Vagina (tissue), 2 donors: ENCODE measurements around the gene CATSPER3. TPM values are rescaled to one million over a fixed set of nuclear protein-coding genes. Genes with fewer than 3 reads are reported as not detected.

ENCODE experiments used
- DNase-seq, 2 donors: peaks; one replicate each; pipeline ENCODE4 v3.0.0-alpha.2; 2017; ENCODE audit errors: extremely low spot score in 2 of 2
- H3K27ac ChIP-seq: fragments of 200-600 bp; sonication (generic); one replicate; pipeline ENCODE4 v1.5.1; 2019
- H3K27me3 ChIP-seq: fragments of 200-600 bp; sonication (generic); one replicate; pipeline ENCODE4 v1.5.1; 2019
- H3K36me3 ChIP-seq, 2 donors: fragments of 200-600 bp; sonication (generic); one replicate each; pipeline ENCODE4 v1.5.1; 2017 to 2019
- H3K4me1 ChIP-seq: fragments of 200-600 bp; sonication (generic); one replicate; pipeline ENCODE4 v1.5.1; 2019
- H3K4me3 ChIP-seq, 2 donors: fragments of 200-600 bp; sonication (generic); 1 replicate in 1 of 2; 2 replicates in 1 of 2; pipeline ENCODE4 v1.5.1; 2016 to 2019
- H3K9me3 ChIP-seq: fragments of 200-600 bp; sonication (generic); one replicate; pipeline ENCODE4 v1.5.1; 2019
- POLR2A ChIP-seq, 2 donors: fragments of 450-650 bp; IDR thresholded peaks; one replicate each; pipeline ENCODE4 v1.6.1; 2017; ENCODE audit warnings: antibody characterized with exemption in 2 of 2, mild to moderate bottlenecking in 2 of 2, moderate library complexity in 2 of 2
- POLR2AphosphoS5 ChIP-seq, 2 donors: sonication (generic); formaldehyde crosslinking; IDR thresholded peaks; one replicate each; pipeline ENCODE4 v1.9.0; 2017; ENCODE audit warnings: antibody characterized with exemption in 2 of 2, mild to moderate bottlenecking in 2 of 2, low read depth in 1 of 2; ENCODE audit not compliant: insufficient read depth in 1 of 2
- intact Hi-C: fragments of 100-400 bp; cut with DNase I; formaldehyde crosslinking; loops from one replicate; pipeline ENCODE4 v1.15.1; 2023
- total RNA-seq: library from RNA; depleted of rRNA; stranded (reverse); fragments of >200 nt; gene quantifications from one replicate; pipeline ENCODE4 v1.2.3, GENCODE V29; 2016
- TF ChIP-seq, protein P1 (sequence below), 3 experiments: fragments of 450-650 bp in 2 of 3; fragments of 200-600 bp in 1 of 3; sonication (generic) in 1 of 3; IDR thresholded peaks; one replicate each; pipeline ENCODE4 v1.5.1; 2017 to 2019; ENCODE audit warnings: antibody characterized with exemption in 3 of 3, mild to moderate bottlenecking in 2 of 3, moderate library complexity in 2 of 3

CATSPER3 gene
- total RNA-seq, 1 donor from 2014 or later = not detected

- H3K4me1 ChIP-seq = peaks cover 44% of the 10 kb centered on the region
- peak overlapping the region in 1 of 2 donors; percentile 51 for H3K4me3 ChIP-seq
- H3K27ac ChIP-seq = peak overlapping the region; percentile 95
- no peaks in the 10 kb centered on the region for H3K36me3 ChIP-seq
- TF ChIP-seq, protein P1, sequence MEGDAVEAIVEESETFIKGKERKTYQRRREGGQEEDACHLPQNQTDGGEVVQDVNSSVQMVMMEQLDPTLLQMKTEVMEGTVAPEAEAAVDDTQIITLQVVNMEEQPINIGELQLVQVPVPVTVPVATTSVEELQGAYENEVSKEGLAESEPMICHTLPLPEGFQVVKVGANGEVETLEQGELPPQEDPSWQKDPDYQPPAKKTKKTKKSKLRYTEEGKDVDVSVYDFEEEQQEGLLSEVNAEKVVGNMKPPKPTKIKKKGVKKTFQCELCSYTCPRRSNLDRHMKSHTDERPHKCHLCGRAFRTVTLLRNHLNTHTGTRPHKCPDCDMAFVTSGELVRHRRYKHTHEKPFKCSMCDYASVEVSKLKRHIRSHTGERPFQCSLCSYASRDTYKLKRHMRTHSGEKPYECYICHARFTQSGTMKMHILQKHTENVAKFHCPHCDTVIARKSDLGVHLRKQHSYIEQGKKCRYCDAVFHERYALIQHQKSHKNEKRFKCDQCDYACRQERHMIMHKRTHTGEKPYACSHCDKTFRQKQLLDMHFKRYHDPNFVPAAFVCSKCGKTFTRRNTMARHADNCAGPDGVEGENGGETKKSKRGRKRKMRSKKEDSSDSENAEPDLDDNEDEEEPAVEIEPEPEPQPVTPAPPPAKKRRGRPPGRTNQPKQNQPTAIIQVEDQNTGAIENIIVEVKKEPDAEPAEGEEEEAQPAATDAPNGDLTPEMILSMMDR (IDR thresholded peaks at IDR 0.05) = no peak
- TF ChIP-seq POLR2AphosphoS5 (IDR thresholded peaks at IDR 0.05; ENCODE audit: insufficient read depth in 1 of 2, low read depth in 1 of 2) = no peak
- no peak for TF ChIP-seq POLR2A (IDR thresholded peaks at IDR 0.05)
- intact Hi-C loops = no loop called here
- DNase-seq = no peak
- H3K27me3 ChIP-seq = peaks cover 10% of the 10 kb centered on the region
- no peaks in the 10 kb centered on the region for H3K9me3 ChIP-seq
These were observed 70.0 kb downstream of the CATSPER3 start for GRCh38 chr5:135037519-135038204.

DNA sequence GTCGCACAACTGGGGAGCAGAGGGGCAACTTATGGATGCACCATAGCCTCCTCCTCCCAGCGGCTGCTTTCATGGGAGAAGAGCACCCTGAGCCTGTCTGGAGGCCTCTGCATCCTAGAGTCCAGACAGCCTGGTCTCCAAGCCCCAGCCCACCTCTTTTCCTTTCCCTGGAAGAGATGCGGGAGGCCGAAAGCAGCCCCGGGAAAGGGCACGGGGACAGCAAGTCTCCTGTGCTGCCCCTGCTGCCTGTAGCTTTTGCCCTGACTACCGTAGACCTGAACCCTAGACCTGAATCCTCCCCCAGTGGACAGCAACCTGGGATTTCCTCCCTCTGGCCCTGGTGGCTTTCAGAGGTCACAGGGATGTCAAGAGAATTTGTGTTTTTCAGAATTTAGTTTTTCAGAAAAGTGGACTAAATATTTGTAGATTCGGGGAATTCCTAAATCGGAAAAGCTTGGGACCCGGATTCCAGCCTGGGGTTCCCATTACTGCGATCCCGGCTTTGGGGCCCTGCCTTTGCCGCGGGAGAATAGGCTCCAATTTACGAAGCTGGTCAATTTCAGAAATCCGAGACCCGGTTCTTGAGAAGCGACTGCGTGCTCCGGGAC is 70.6 kb downstream of the CATSPER3 start:
- H3K36me3 ChIP-seq = no peaks in the 10 kb centered on the region
- H3K27me3 ChIP-seq = peaks cover 10% of the 10 kb centered on the region
- H3K4me1 ChIP-seq = peaks cover 38% of the 10 kb centered on the region
- TF ChIP-seq, protein P1 (IDR thresholded peaks at IDR 0.05) = no peak
- no peak for TF ChIP-seq POLR2A (IDR thresholded peaks at IDR 0.05)
- H3K27ac ChIP-seq = peak overlapping the region; percentile 95
- intact Hi-C loops = no loop called here
- peak overlapping the region; percentile 39 to 51 for H3K4me3 ChIP-seq
- DNase-seq = no peak
- no peaks in the 10 kb centered on the region for H3K9me3 ChIP-seq

DNA sequence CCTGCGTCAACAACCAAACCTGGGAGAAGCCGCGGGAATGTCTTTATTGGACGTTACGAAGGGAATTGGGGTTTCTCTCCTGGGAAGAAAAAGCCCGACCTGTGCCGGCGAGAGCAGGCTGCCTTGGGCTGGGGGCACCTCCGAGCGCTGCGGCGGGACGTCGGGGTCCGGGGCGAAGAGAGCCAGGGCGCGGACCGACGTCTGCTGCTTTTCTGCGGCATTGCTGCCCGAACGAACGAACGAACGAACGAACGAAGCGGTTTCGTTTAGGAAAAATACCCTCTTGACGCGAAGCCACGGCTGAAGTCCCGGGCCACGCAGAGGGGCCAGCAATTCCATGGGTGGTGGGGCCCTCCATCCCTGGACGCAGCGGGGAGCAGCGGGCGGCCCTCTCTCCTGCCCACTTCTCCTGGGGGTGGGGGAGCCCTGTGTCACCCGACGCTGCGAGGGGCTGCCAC is 71.1 kb downstream of the CATSPER3 start:
- no peak for TF ChIP-seq POLR2A (IDR thresholded peaks at IDR 0.05)
- TF ChIP-seq, protein P1 (IDR thresholded peaks at IDR 0.05) = no peak
- no peak for TF ChIP-seq POLR2AphosphoS5 (IDR thresholded peaks at IDR 0.05; ENCODE audit: insufficient read depth in 1 of 2, low read depth in 1 of 2)
- Histone ChIP-seq H3K27ac (peak overlapping the region; percentile 95), H3K4me1 (peaks cover 34% of the 10 kb centered on the region), H3K9me3 (no peaks in the 10 kb centered on the region), H3K27me3 (peaks cover 6% of the 10 kb centered on the region), H3K36me3 (no peaks in the 10 kb centered on the region), H3K4me3 (peak overlapping the region; percentile 39 to 51)
- no peak for DNase-seq
- intact Hi-C loops = no loop called here

DNA sequence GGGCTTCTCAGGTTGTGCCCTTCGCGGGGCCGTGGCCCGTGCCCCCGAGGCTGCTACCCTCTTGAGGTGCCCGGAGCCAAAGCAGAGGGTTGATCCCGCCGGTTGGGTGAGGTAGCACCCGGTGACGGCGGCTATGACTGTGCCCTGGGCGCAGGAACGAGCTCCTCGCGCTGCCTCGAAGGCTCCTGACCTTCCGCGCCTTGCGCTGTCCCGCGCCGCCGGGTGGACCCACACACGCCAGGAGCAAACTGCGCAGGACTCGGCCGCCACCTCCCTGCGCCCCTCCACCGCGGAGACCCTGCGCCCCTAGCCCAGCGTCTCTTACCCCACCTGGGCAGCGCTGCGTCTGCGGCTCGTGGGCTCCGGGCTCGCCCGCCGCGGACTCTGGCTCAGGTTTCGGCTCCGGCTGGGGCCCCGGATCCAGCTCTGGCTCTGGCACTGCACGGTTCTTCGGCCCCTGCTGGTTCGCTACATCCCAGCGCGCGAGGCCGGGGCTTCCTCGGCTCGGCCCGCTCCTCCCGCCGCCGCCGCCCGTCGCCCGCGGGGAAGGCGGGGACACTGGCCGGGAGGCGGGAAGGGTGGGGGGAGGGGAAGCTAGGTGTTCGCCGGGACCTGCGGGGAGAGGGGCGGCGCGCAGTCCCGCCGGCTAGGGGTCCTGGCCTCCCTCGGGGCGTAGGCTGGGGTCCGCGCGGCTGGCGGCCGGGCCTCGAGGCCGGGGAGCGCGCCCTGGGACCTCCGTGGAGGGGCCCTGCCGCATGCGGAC is 71.7 kb downstream of the CATSPER3 start:
- intact Hi-C loops = no loop called here
- H3K27me3 ChIP-seq = peaks cover 6% of the 10 kb centered on the region

More for the DNA sequence above, 71.7 kb downstream of the CATSPER3 start:
- peaks cover 29% of the 10 kb centered on the region for H3K4me1 ChIP-seq
- H3K27ac ChIP-seq = peak overlapping the region; percentile 95
- DNase-seq = no peak
- H3K9me3 ChIP-seq = no peaks in the 10 kb centered on the region
- H3K36me3 ChIP-seq = no peaks in the 10 kb centered on the region
- H3K4me3 ChIP-seq = peak overlapping the region; percentile 39 to 51
- TF ChIP-seq POLR2A (IDR thresholded peaks at IDR 0.05) (no peak), POLR2AphosphoS5 (IDR thresholded peaks at IDR 0.05; ENCODE audit: insufficient read depth in 1 of 2, low read depth in 1 of 2) (peak in 1 of 2 donors; percentile 25)
- TF ChIP-seq, protein P1 (IDR thresholded peaks at IDR 0.05) = no peak
